Astrocyte (in vitro differentiated cells and primary cell): ENCODE measurements around the gene RAB11FIP3. TPM values are rescaled to one million over a fixed set of nuclear protein-coding genes. Genes with fewer than 3 reads are reported as not detected.
A peak's percentile ranks its signal among the peaks of the same experiment; 100 is the strongest.

Source experiments
- DNase-seq: peaks from one replicate; pipeline ENCODE4 v3.0.0-alpha.2; 2010; ENCODE audit warnings: low read depth
- FAIRE-seq: peaks from 2 replicates; lab custom pipeline; 2011; peaks lifted over from hg19 to GRCh38; lab: Jason Lieb, UNC
- H2AFZ ChIP-seq: 2 replicates; pipeline ENCODE4 v1.6.0; 2012; ENCODE audit warnings: low read depth, low read length, inconsistent platforms
- H3K27ac ChIP-seq: 2 replicates; pipeline ENCODE4 v1.5.1; 2011; ENCODE audit warnings: low read depth, low read length, inconsistent platforms
- H3K27me3 ChIP-seq: 2 replicates; pipeline ENCODE4 v1.6.0; 2011; ENCODE audit warnings: low read length, inconsistent platforms; ENCODE audit not compliant: insufficient read depth
- H3K36me3 ChIP-seq: 2 replicates; pipeline ENCODE4 v1.5.1; 2011; ENCODE audit warnings: low read length, inconsistent platforms; ENCODE audit not compliant: insufficient read depth
- H3K4me1 ChIP-seq: 2 replicates; pipeline ENCODE4 v1.5.1; 2011; ENCODE audit warnings: low read length, inconsistent platforms; ENCODE audit not compliant: insufficient read depth
- H3K4me2 ChIP-seq: 2 replicates; pipeline ENCODE4 v1.6.0; 2012; ENCODE audit warnings: low read length, inconsistent platforms
- H3K4me3 ChIP-seq: 2 replicates; pipeline ENCODE4 v1.5.1; 2011; ENCODE audit warnings: low read depth, mild to moderate bottlenecking, low read length, inconsistent platforms; ENCODE audit not compliant: insufficient read depth
- H3K79me2 ChIP-seq: 2 replicates; pipeline ENCODE4 v1.6.0; 2012; ENCODE audit warnings: mild to moderate bottlenecking, low read length, inconsistent platforms; ENCODE audit not compliant: insufficient read depth
- H3K9ac ChIP-seq: 2 replicates; pipeline ENCODE4 v1.6.0; 2012; ENCODE audit warnings: mild to moderate bottlenecking, low read length, inconsistent platforms
- H3K9me3 ChIP-seq: 2 replicates; pipeline ENCODE4 v1.5.1; 2012; ENCODE audit warnings: low read depth, mild to moderate bottlenecking, low read length, inconsistent platforms; ENCODE audit not compliant: insufficient read depth
- H4K20me1 ChIP-seq: 2 replicates; pipeline ENCODE4 v1.6.0; 2012; ENCODE audit warnings: low read length, inconsistent platforms; ENCODE audit not compliant: insufficient read depth
- H3K27ac Mint-ChIP-seq: one replicate; pipeline ENCODE4 v1.8.0; 2021; ENCODE audit warnings: mild to moderate bottlenecking, mixed read lengths; ENCODE audit not compliant: unreplicated experiment
- H3K27me3 Mint-ChIP-seq: one replicate; pipeline ENCODE4 v1.8.0; 2021; ENCODE audit warnings: low read depth, mixed read lengths; ENCODE audit not compliant: unreplicated experiment
- H3K36me3 Mint-ChIP-seq: one replicate; pipeline ENCODE4 v1.8.0; 2021; ENCODE audit warnings: low read depth, mixed read lengths; ENCODE audit not compliant: unreplicated experiment
- H3K4me1 Mint-ChIP-seq: one replicate; pipeline ENCODE4 v1.8.0; 2021; ENCODE audit warnings: low read depth, mixed read lengths; ENCODE audit not compliant: unreplicated experiment
- H3K4me3 Mint-ChIP-seq: one replicate; pipeline ENCODE4 v1.8.0; 2021; ENCODE audit warnings: mild to moderate bottlenecking, moderate library complexity, mixed read lengths; ENCODE audit not compliant: unreplicated experiment
- H3K9me3 Mint-ChIP-seq: one replicate; pipeline ENCODE4 v1.8.0; 2021; ENCODE audit warnings: mild to moderate bottlenecking, mixed read lengths; ENCODE audit not compliant: unreplicated experiment
- EZH2 ChIP-seq: IDR thresholded peaks from 2 replicates; pipeline ENCODE4 v1.6.1; 2012; ENCODE audit warnings: mild to moderate bottlenecking, low read length, inconsistent platforms; ENCODE audit not compliant: insufficient read depth
- total RNA-seq: library from RNA; stranded (reverse); gene quantifications from 2 replicates; pipeline ENCODE4 v1.2.1, GENCODE V29; 2021
- TF ChIP-seq, protein P1 (sequence below): IDR thresholded peaks from 2 replicates; pipeline ENCODE4 v1.5.1; 2011; ENCODE audit warnings: low read depth, mild to moderate bottlenecking, inconsistent platforms, low read length, moderate library complexity; ENCODE audit not compliant: insufficient read depth

Gene RAB11FIP3
- total RNA-seq, 1 donor from 2014 or later = 21.2 TPM

DNA sequence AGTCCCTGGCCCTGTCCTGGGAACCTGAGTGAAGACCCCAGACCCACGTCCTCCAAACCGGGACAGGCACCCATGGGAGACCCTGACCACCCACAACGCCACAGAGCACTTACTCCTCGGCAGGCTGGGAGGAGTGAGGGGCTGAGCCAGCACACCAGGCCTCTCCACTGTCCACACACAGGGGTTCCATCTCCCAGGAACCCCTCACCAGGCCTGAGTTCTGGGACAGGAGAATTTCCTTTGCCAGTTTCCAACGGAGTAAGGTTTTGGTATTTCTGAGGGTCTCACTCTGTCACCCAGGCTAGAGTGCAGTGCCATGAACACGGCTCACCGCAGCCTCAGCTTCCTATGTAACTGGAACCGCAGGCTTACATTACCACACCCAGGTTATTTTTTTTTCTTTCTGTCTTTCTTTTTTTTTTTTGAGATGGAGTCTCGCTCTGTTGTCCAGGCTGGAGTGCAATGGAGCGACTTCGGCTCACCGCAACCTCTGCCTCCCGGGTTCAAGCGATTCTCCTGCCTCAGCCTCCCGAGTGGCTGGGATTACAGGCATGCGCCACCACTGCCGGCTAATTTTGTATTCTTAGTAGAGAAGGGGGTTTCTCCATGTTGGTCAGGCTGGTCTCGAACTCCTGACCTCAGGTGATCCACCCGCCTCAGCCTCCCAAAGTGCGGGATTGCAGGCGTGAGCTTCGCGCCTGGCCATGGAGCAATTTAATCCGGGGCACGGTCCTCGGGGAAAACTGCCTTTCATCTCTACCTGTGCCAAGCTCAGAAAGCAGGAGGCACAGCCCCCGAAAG is 45.3 kb upstream of the RAB11FIP3 start:
- DNase-seq = no peak
- no peak overlapping the region for H3K9ac ChIP-seq
- H3K27me3 ChIP-seq = no peaks in the 10 kb centered on the region
- no peak overlapping the region for H2AFZ ChIP-seq
- peaks cover 16% of the 10 kb centered on the region for H3K4me1 Mint-ChIP-seq
- no peaks in the 10 kb centered on the region for H3K36me3 Mint-ChIP-seq
- no peak overlapping the region for H3K4me3 ChIP-seq
- H3K4me2 ChIP-seq = peak overlapping the region; percentile 96
- H3K27ac Mint-ChIP-seq = no peak overlapping the region
- no peak overlapping the region for H3K27ac ChIP-seq
- H3K79me2 ChIP-seq = peaks cover 25% of the 10 kb centered on the region
- no peaks in the 10 kb centered on the region for H3K36me3 ChIP-seq
- H4K20me1 ChIP-seq = peaks cover 30% of the 10 kb centered on the region
- TF ChIP-seq, protein P1, sequence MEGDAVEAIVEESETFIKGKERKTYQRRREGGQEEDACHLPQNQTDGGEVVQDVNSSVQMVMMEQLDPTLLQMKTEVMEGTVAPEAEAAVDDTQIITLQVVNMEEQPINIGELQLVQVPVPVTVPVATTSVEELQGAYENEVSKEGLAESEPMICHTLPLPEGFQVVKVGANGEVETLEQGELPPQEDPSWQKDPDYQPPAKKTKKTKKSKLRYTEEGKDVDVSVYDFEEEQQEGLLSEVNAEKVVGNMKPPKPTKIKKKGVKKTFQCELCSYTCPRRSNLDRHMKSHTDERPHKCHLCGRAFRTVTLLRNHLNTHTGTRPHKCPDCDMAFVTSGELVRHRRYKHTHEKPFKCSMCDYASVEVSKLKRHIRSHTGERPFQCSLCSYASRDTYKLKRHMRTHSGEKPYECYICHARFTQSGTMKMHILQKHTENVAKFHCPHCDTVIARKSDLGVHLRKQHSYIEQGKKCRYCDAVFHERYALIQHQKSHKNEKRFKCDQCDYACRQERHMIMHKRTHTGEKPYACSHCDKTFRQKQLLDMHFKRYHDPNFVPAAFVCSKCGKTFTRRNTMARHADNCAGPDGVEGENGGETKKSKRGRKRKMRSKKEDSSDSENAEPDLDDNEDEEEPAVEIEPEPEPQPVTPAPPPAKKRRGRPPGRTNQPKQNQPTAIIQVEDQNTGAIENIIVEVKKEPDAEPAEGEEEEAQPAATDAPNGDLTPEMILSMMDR = no peak
- no peak for TF ChIP-seq EZH2
- H3K9me3 Mint-ChIP-seq = no peaks in the 10 kb centered on the region
- peaks cover 12% of the 10 kb centered on the region for H3K4me1 ChIP-seq
- no peak for FAIRE-seq
- H3K27me3 Mint-ChIP-seq = no peaks in the 10 kb centered on the region
- H3K9me3 ChIP-seq = no peaks in the 10 kb centered on the region
- peak overlapping the region; percentile 84 for H3K4me3 Mint-ChIP-seq

DNA sequence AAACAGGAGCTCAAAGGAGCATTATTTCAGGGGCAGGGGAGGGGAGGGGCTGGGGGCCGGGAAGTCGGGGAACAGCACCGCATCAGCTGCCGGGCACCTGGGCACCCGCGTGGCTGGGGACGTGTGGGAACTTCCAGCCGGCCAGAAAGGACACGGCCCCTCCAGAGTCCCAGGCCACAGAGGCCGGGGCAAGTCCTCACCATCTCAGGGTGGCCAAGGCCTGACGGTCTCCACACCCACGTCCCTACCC is 44.8 kb upstream of the RAB11FIP3 start:
- Histone ChIP-seq H4K20me1 (peaks cover 30% of the 10 kb centered on the region), H3K27me3 (no peaks in the 10 kb centered on the region), H3K27ac (no peak overlapping the region), H3K79me2 (peaks cover 25% of the 10 kb centered on the region), H3K4me3 (peak overlapping the region; percentile 64), H2AFZ (peak overlapping the region; percentile 58), H3K4me2 (peak overlapping the region; percentile 96), H3K9ac (peak overlapping the region; percentile 81), H3K36me3 (no peaks in the 10 kb centered on the region), H3K9me3 (no peaks in the 10 kb centered on the region), H3K4me1 (peaks cover 12% of the 10 kb centered on the region)
- DNase-seq = no peak
- no peaks in the 10 kb centered on the region for H3K9me3 Mint-ChIP-seq
- H3K4me3 Mint-ChIP-seq = peak overlapping the region; percentile 85
- H3K4me1 Mint-ChIP-seq = peaks cover 16% of the 10 kb centered on the region
- H3K36me3 Mint-ChIP-seq = no peaks in the 10 kb centered on the region
- H3K27me3 Mint-ChIP-seq = no peaks in the 10 kb centered on the region
- no peak overlapping the region for H3K27ac Mint-ChIP-seq
- no peak for FAIRE-seq
- TF ChIP-seq EZH2 = no peak
- TF ChIP-seq, protein P1 = no peak
